CD4-positive, alpha-beta T cell treated with Interleukin-2 at 100 ng/mL for 4 hours (primary cell): ENCODE results near the gene TBPL1.

ENCODE experiments used
- DNase-seq: peaks from one replicate; pipeline ENCODE4 v3.0.0-alpha.2; 2020; ENCODE audit warnings: low spot score

TBPL1 gene

GRCh38 chr6:134007077-134007476, 54.1 kb downstream of the TBPL1 start:
- DNase-seq = no peak

GRCh38 chr6:134009876-134010275, 56.9 kb downstream of the TBPL1 start:
- DNase-seq = no peak

GRCh38 chr6:134010400-134010799, 57.4 kb downstream of the TBPL1 start:
- DNase-seq = no peak

- DNase-seq = no peak
Measured at GRCh38 chr6:134010974-134011373, 58.0 kb downstream of the TBPL1 start.

GRCh38 chr6:134014588-134015137, 61.6 kb downstream of the TBPL1 start:
- DNase-seq = no peak

- DNase-seq = no peak
Measured at GRCh38 chr6:134015719-134016557, 62.9 kb downstream of the TBPL1 start.

GRCh38 chr6:134016558-134016814, 63.5 kb downstream of the TBPL1 start:
- no peak for DNase-seq

- DNase-seq = no peak
Measured at GRCh38 chr6:134020071-134020470, 67.0 kb downstream of the TBPL1 start.

- no peak for DNase-seq
Measured at GRCh38 chr6:134020543-134020942, 67.5 kb downstream of the TBPL1 start.

- DNase-seq = no peak
Measured at GRCh38 chr6:134020968-134021367, 67.9 kb downstream of the TBPL1 start.

- DNase-seq = no peak
Measured at GRCh38 chr6:134021396-134022122, 68.5 kb downstream of the TBPL1 start.

GRCh38 chr6:134022650-134023049, 69.6 kb downstream of the TBPL1 start:
- DNase-seq = no peak

- DNase-seq = no peak
Measured at GRCh38 chr6:134026597-134026996, 73.6 kb downstream of the TBPL1 start.

GRCh38 chr6:134028438-134028837, 75.4 kb downstream of the TBPL1 start:
- DNase-seq = no peak

- DNase-seq = no peak
Measured at GRCh38 chr6:134029495-134030455, 76.8 kb downstream of the TBPL1 start.

GRCh38 chr6:134031696-134032255, 78.8 kb downstream of the TBPL1 start:
- DNase-seq = no peak

GRCh38 chr6:134034478-134034877, 81.5 kb downstream of the TBPL1 start:
- no peak for DNase-seq

GRCh38 chr6:134034961-134035822, 82.2 kb downstream of the TBPL1 start:
- DNase-seq = no peak

GRCh38 chr6:134035823-134036296, 82.8 kb downstream of the TBPL1 start:
- no peak for DNase-seq

GRCh38 chr6:134039116-134039515, 86.1 kb downstream of the TBPL1 start:
- no peak for DNase-seq
